ENCODE measurements around the gene PREPL. TPM values are rescaled to one million over a fixed set of nuclear protein-coding genes. Genes with fewer than 3 reads are reported as not detected.

Gene PREPL
- total and polyA plus RNA-seq, 2 of the 4 experiments (the other 2 are of a cell fraction): 27.6 to 39.6 TPM

DNA sequence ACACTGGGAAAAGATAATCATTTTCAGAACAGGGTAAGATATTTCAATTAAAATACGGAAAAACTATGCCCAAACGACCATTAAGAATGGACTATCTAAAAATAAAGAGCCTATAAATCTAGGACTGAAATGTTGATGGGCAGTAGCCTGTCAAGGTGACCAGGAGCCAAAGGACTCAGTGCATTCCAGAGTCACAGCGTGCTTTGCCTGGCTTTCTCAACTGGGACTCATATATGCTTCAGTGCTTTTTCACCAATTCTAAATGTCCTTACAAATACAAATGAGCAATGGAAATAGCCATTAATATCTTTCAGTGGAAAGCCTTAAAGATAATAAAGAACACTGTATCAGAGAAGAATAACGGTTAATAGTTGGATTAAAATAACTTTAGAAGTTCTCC lies 35.4 kb downstream of the PREPL start:
- intact Hi-C loops (cut with micrococcal nuclease) (no loop called here), in situ Hi-C loops (cut with MboI; ENCODE audit: low sequenced_read_pairs) (no loop called here), dilution Hi-C loops (cut with HindIII; ENCODE audit: low sequenced_read_pairs, unreplicated experiment) (no loop called here)
- H3K79me1 ChIP-seq (ENCODE audit: low read depth in 1 of 2, low read length in 2 of 2): no peaks in the 10 kb centered on the region; a peak in 2 of 4 replicates
- no peaks in the 10 kb centered on the region; the same call in 1 of the 2 replicates for H3K9me1 ChIP-seq (ENCODE audit: insufficient read depth, low read length)
- no peak overlapping the region for H3K56ac ChIP-seq (ENCODE audit: extremely low read depth, insufficient read depth, low read length)
- H3K27me3 ChIP-seq (ENCODE audit: control insufficient read depth, insufficient read depth, low read length): no peaks in the 10 kb centered on the region
- no peak overlapping the region for H3K14ac ChIP-seq (replicated peaks; ENCODE audit: low read depth, low read length)
- H2AK9ac ChIP-seq (replicated peaks; ENCODE audit: low read depth, low read length, poor library complexity): no peak overlapping the region
- H4K8ac ChIP-seq (ENCODE audit: low read depth in 2 of 2, low read length in 2 of 2): no peak overlapping the region
- no peak overlapping the region for H3K18ac ChIP-seq (ENCODE audit: low read depth, low read length)
- no TSS peak for BruUV-seq (replicated peaks)
- DNase-seq (no peak), ATAC-seq (ENCODE audit: low read depth) (no peak)
- no peak overlapping the region for H3K4me2 ChIP-seq (ENCODE audit: low read depth, low read length)
- no peak overlapping the region for H2AFZ ChIP-seq (replicated peaks; ENCODE audit: low read length, poor library complexity)
- H3K27ac ChIP-seq (ENCODE audit: insufficient read depth, low read length): no peak overlapping the region
- H2AK5ac ChIP-seq (ENCODE audit: low read depth, low read length): no peak overlapping the region
- POLR2A ChIA-PET (ENCODE audit: unreplicated experiment): no interaction called here
- CTCF ChIA-PET: no interaction called here
- H3K4ac ChIP-seq (ENCODE audit: low read depth, low read length): no peak overlapping the region
- H4K20me1 ChIP-seq (ENCODE audit: insufficient read depth, low read length): peaks cover 3% of the 10 kb centered on the region; the same call in 1 of the 2 replicates
- no peak overlapping the region for H3K23ac ChIP-seq (ENCODE audit: low read depth, low read length)
- H3K4me1 ChIP-seq (ENCODE audit: control insufficient read depth, insufficient read depth, low read length): peaks cover 8% of the 10 kb centered on the region
- H2BK5ac ChIP-seq (ENCODE audit: low read depth, low read length, poor library complexity, severe bottlenecking): no peak overlapping the region
- H3K36me3 ChIP-seq (ENCODE audit: control insufficient read depth, insufficient read depth, low read length): peaks cover 32% of the 10 kb centered on the region
- H3K9me3 ChIP-seq (ENCODE audit: control insufficient read depth, insufficient read depth, low read length): no peaks in the 10 kb centered on the region
- H3K9ac ChIP-seq (ENCODE audit: low read depth, low read length): no peak overlapping the region
- no peak overlapping the region for H2BK120ac ChIP-seq (ENCODE audit: low read depth, low read length)
- no peak overlapping the region for H4K5ac ChIP-seq (ENCODE audit: low read depth, low read length)
- TF ChIP-seq RCOR1 (IDR thresholded peaks at IDR 0.05; ENCODE audit: insufficient replicate concordance, low read length) (no peak), MXI1 (IDR thresholded peaks at IDR 0.05; ENCODE audit: borderline replicate concordance, low read depth, low read length) (no peak), NFE2L2 (IDR thresholded peaks at IDR 0.05; ENCODE audit: low read depth, low read length) (no peak), BHLHE40 (IDR thresholded peaks at IDR 0.05; ENCODE audit: low read depth, low read length) (no peak), FOS (IDR thresholded peaks at IDR 0.05; ENCODE audit: low read depth, low read length) (no peak), RAD21 (IDR thresholded peaks at IDR 0.05; ENCODE audit: low read length) (no peak)
- TF ChIP-seq, protein P1, sequence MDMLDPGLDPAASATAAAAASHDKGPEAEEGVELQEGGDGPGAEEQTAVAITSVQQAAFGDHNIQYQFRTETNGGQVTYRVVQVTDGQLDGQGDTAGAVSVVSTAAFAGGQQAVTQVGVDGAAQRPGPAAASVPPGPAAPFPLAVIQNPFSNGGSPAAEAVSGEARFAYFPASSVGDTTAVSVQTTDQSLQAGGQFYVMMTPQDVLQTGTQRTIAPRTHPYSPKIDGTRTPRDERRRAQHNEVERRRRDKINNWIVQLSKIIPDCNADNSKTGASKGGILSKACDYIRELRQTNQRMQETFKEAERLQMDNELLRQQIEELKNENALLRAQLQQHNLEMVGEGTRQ (IDR thresholded peaks at IDR 0.05; ENCODE audit: low read depth, low read length): no peak
- H2BK20ac ChIP-seq (ENCODE audit: low read depth, low read length): no peak overlapping the region
- no peak overlapping the region for H3K4me3 ChIP-seq (ENCODE audit: insufficient read depth, low read depth, low read length)
- no peak overlapping the region for H2BK15ac ChIP-seq (ENCODE audit: low read depth, low read length)
- WGBS, 2 experiments (ENCODE audit: extremely low coverage in 2 of 2, insufficient read length in 1 of 2): no CpG with 5 or more reads among the region's 4 CpGs
- H4K91ac ChIP-seq (ENCODE audit: insufficient read depth, low read depth, low read length): no peak overlapping the region

All from IMR-90 (cell line).